GM18517 (cell line): ENCODE measurements around the gene PHF2.

Experiments used
- ATAC-seq: cut with Tn5 transposase; IDR thresholded peaks from one replicate; pipeline ENCODE4 v1.9.1; 2021; ENCODE audit warnings: mild to moderate bottlenecking, moderate library complexity; ENCODE audit not compliant: unreplicated experiment

The PHF2 gene

GRCh38 chr9:93576258-93577077 is at the start of gene PHF2:
PHF2 (plus strand) TSS chr9:93576584; CDS start chr9:93576774, 190 bp downstream.
- no peak for ATAC-seq

- ATAC-seq: no peak
Measured at GRCh38 chr9:93531374-93531773, 45.0 kb upstream of the PHF2 start.

GRCh38 chr9:93532141-93532540 is 44.2 kb upstream of the PHF2 start:
- ATAC-seq: no peak

GRCh38 chr9:93533863-93534262 is 42.5 kb upstream of the PHF2 start:
- no peak for ATAC-seq

GRCh38 chr9:93536167-93536566 is 40.2 kb upstream of the PHF2 start:
- ATAC-seq: no peak

- ATAC-seq: no peak
Measured at GRCh38 chr9:93536874-93537273, 39.5 kb upstream of the PHF2 start.

GRCh38 chr9:93540305-93540704 is 36.1 kb upstream of the PHF2 start:
- ATAC-seq: no peak

- ATAC-seq: no peak
Measured at GRCh38 chr9:93541005-93541404, 35.4 kb upstream of the PHF2 start.

- ATAC-seq: no peak
Measured at GRCh38 chr9:93541581-93542349, 34.6 kb upstream of the PHF2 start.

- ATAC-seq: no peak
Measured at GRCh38 chr9:93543117-93543516, 33.3 kb upstream of the PHF2 start.

- no peak for ATAC-seq
Measured at GRCh38 chr9:93546356-93546755, 30.0 kb upstream of the PHF2 start.

GRCh38 chr9:93549611-93550010 is 26.8 kb upstream of the PHF2 start:
- ATAC-seq: no peak

- no peak for ATAC-seq
Measured at GRCh38 chr9:93552923-93553322, 23.5 kb upstream of the PHF2 start.

- ATAC-seq: no peak
Measured at GRCh38 chr9:93555370-93555769, 21.0 kb upstream of the PHF2 start.

GRCh38 chr9:93557366-93558137 is 18.8 kb upstream of the PHF2 start:
- no peak for ATAC-seq

- ATAC-seq: no peak
Measured at GRCh38 chr9:93558503-93558902, 17.9 kb upstream of the PHF2 start.

GRCh38 chr9:93560991-93561390 is 15.4 kb upstream of the PHF2 start:
- no peak for ATAC-seq

GRCh38 chr9:93562157-93562556 is 14.2 kb upstream of the PHF2 start:
- ATAC-seq: no peak

GRCh38 chr9:93565089-93565488 is 11.3 kb upstream of the PHF2 start:
- ATAC-seq: no peak

GRCh38 chr9:93566408-93567270 is 9.7 kb upstream of the PHF2 start:
- ATAC-seq: peak; percentile 81
